CD14-positive monocyte (primary cell): Measurements from ENCODE around the gene DPP10. TPM values are rescaled to one million over a fixed set of nuclear protein-coding genes. Genes with fewer than 3 reads are reported as not detected.
"Not testable (repeated sequence)": the region's sequence is repeated elsewhere in the genome, so short reads cannot be mapped to it uniquely, and the experiment has no call there.

Experiments used
- DNase-seq, 3 donors: peaks; one replicate each; pipeline ENCODE4 v3.0.0-alpha.2; 2011 to 2022
- H2AFZ ChIP-seq: 2 replicates; pipeline ENCODE4 v1.6.0; 2012; ENCODE audit warnings: mild to moderate bottlenecking, low read depth, low read length, inconsistent platforms; ENCODE audit not compliant: insufficient read depth, poor library complexity, severe bottlenecking
- H3K27ac ChIP-seq, 2 donors: 1 replicate in 1 of 2; 2 replicates in 1 of 2; pipeline ENCODE4 v1.5.1; 2012 to 2013; ENCODE audit warnings: low read length in 2 of 2, control low read depth in 1 of 2, inconsistent platforms in 1 of 2, low read depth in 1 of 2, mild to moderate bottlenecking in 1 of 2
- H3K27me3 ChIP-seq, 2 donors: one replicate each; pipeline versions ENCODE4 v1.6.0 to v1.6.1; 2011 to 2013; ENCODE audit warnings: low read length in 2 of 2; ENCODE audit not compliant: control insufficient read depth in 2 of 2, insufficient read depth in 2 of 2
- H3K36me3 ChIP-seq, 2 donors: replicated peaks in 1 of 2; 1 replicate in 1 of 2; 2 replicates in 1 of 2; pipeline versions ENCODE4 v1.5.1 to v1.6.1; 2012 to 2013; ENCODE audit warnings: low read length in 2 of 2, control low read depth in 1 of 2, inconsistent platforms in 1 of 2, mild to moderate bottlenecking in 1 of 2; ENCODE audit not compliant: insufficient read depth in 2 of 2, control insufficient read depth in 1 of 2
- H3K4me1 ChIP-seq, 2 donors: 1 replicate in 1 of 2; 2 replicates in 1 of 2; pipeline versions ENCODE4 v1.5.1 to v1.6.1; 2012 to 2013; ENCODE audit warnings: low read length in 2 of 2, control low read depth in 1 of 2, inconsistent platforms in 1 of 2, mild to moderate bottlenecking in 1 of 2, moderate library complexity in 1 of 2; ENCODE audit not compliant: insufficient read depth in 2 of 2, control insufficient read depth in 1 of 2
- H3K4me2 ChIP-seq: replicated peaks from 2 replicates; pipeline ENCODE3; 2012; ENCODE audit warnings: low read length, moderate library complexity, mild to moderate bottlenecking; ENCODE audit not compliant: poor library complexity, severe bottlenecking; ENCODE audit errors: extremely low read depth
- H3K4me3 ChIP-seq, 3 experiments: fragments of 200-600 bp in 1 of 3; sonication (generic) in 1 of 3; replicated peaks in 1 of 3; 1 replicate in 2 of 3; 2 replicates in 1 of 3; pipeline ENCODE4 v1.5.1; 2011 to 2013; ENCODE audit warnings: low read length in 3 of 3, mild to moderate bottlenecking in 3 of 3, control low read depth in 2 of 3, low read depth in 2 of 3, inconsistent platforms in 1 of 3, moderate library complexity in 1 of 3
- H3K79me2 ChIP-seq: 2 replicates; pipeline ENCODE4 v1.6.0; 2012; ENCODE audit warnings: mild to moderate bottlenecking, control low read depth, inconsistent platforms, low read length, moderate library complexity; ENCODE audit not compliant: insufficient read depth
- H3K9ac ChIP-seq: 2 replicates; pipeline ENCODE4 v1.6.0; 2017; ENCODE audit warnings: low read length, mild to moderate bottlenecking; ENCODE audit not compliant: insufficient read depth, poor library complexity, severe bottlenecking
- H3K9me3 ChIP-seq, 2 donors: replicated peaks in 1 of 2; 1 replicate in 1 of 2; 2 replicates in 1 of 2; pipeline versions ENCODE4 v1.5.1 to v1.6.1; 2012 to 2013; ENCODE audit warnings: low read length in 2 of 2, control low read depth in 1 of 2; ENCODE audit not compliant: control insufficient read depth in 1 of 2, insufficient read depth in 1 of 2
- H4K20me1 ChIP-seq: 2 replicates; pipeline ENCODE4 v1.6.0; 2012; ENCODE audit warnings: mild to moderate bottlenecking, low read length, control low read depth, moderate library complexity; ENCODE audit not compliant: insufficient read depth
- H3K27ac Mint-ChIP-seq, 7 donors: one replicate each; pipeline ENCODE4 v1.8.0; 2020; ENCODE audit warnings: mild to moderate bottlenecking in 7 of 7, mixed read lengths in 7 of 7, moderate library complexity in 6 of 7, inconsistent platforms in 2 of 7
- H3K27me3 Mint-ChIP-seq, 3 donors: one replicate each; pipeline ENCODE4 v1.8.0; 2021 to 2022; ENCODE audit warnings: low read depth in 3 of 3, mild to moderate bottlenecking in 3 of 3, mixed read lengths in 3 of 3, moderate library complexity in 3 of 3, inconsistent platforms in 1 of 3
- H3K36me3 Mint-ChIP-seq, 2 donors: one replicate each; pipeline ENCODE4 v1.8.0; 2020; ENCODE audit warnings: mixed read lengths in 2 of 2, inconsistent platforms in 1 of 2, mild to moderate bottlenecking in 1 of 2
- H3K4me1 Mint-ChIP-seq: one replicate; pipeline ENCODE4 v1.8.0; 2020; ENCODE audit warnings: mild to moderate bottlenecking, mixed read lengths
- H3K4me3 Mint-ChIP-seq, 2 donors: one replicate each; pipeline ENCODE4 v1.8.0; 2020; ENCODE audit warnings: mild to moderate bottlenecking in 2 of 2, mixed read lengths in 2 of 2, moderate library complexity in 1 of 2
- H3K9me3 Mint-ChIP-seq, 7 donors: one replicate each; pipeline ENCODE4 v1.8.0; 2020 to 2022; ENCODE audit warnings: mixed read lengths in 7 of 7, mild to moderate bottlenecking in 6 of 7, moderate library complexity in 6 of 7, inconsistent platforms in 2 of 7
- CTCF ChIP-seq: fragments of 200-600 bp; IDR thresholded peaks from one replicate; pipeline ENCODE4 v1.8.0; 2022; ENCODE audit warnings: antibody characterized with exemption, mild to moderate bottlenecking
- WGBS: methylation state at CpG from one replicate; pipeline ENCODE4 v1.1.5; 2013; ENCODE audit warnings: missing lambda C conversion rate; ENCODE audit not compliant: insufficient coverage; 5-methylcytosine and 5-hydroxymethylcytosine counted together
- intact Hi-C, 2 donors: fragments of 100-400 bp; cut with micrococcal nuclease; formaldehyde crosslinking; loops; one replicate each; pipeline versions ENCODE4 v1.15.0 to v1.15.1; 2023
- polyA plus RNA-seq, 3 donors: library from polyadenylated mRNA; depleted of rRNA in 1 of 3; unstranded in 2 of 3; stranded (reverse) in 1 of 3; fragments of 300-500 nt in 2 of 3; fragments of >200 nt in 1 of 3; fragmentation: Illumina TruSeq in 2 of 3; gene quantifications; 1 replicate in 2 of 3; 2 replicates in 1 of 3; pipeline ENCODE4 v1.2.3, GENCODE V29; 2012 to 2021

Gene DPP10
- polyA plus RNA-seq, 3 donors: not detected

- Histone ChIP-seq H3K27me3 (no peaks in the 10 kb centered on the region), H3K4me3 (no peak overlapping the region), H3K4me1 (no peaks in the 10 kb centered on the region), H3K27ac (no peak overlapping the region), H3K79me2 (no peaks in the 10 kb centered on the region), H3K9me3 (peaks cover 22 to 23% of the 10 kb centered on the region in 2 donors), H3K36me3 (no peaks in the 10 kb centered on the region), H2AFZ (no peak overlapping the region), H4K20me1 (no peaks in the 10 kb centered on the region), H3K4me2 (no peak overlapping the region), H3K9ac (no peak overlapping the region)
- Mint-ChIP-seq H3K27ac (no peak overlapping the region), H3K4me3 (no peak overlapping the region), H3K4me1 (no peaks in the 10 kb centered on the region), H3K27me3 (no peaks in the 10 kb centered on the region), H3K36me3 (no peaks in the 10 kb centered on the region), H3K9me3 (peaks cover 0 to 13% (median 7%) of the 10 kb centered on the region in 7 donors)
- no peak for DNase-seq
- WGBS: 100% methylated on average over 1 of the region's 1 CpG
- no peak for TF ChIP-seq CTCF
- intact Hi-C loops: no loop called here
Observed at GRCh38 chr2:115427436-115427835, 985.0 kb downstream of the DPP10 start.

DNA sequence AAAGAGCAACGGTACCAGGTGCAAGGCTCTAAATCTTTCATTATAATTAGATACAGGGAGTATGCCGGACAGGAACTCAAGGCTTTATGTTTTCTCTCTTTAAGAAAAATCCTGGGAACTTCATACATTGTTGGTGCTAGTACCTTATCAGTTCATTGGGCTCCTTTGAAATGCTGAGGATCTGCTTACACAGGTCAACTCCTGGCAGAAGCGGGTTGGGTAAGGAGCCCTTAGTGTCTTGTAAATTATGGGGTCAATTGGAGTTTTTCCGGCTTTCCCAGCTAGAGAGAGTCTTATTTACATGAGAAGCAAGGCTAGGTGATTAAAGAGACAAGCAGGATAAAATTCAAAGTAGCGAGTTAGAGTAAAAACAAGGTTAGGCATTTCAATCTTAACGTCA, 998.3 kb downstream of the DPP10 start:
- intact Hi-C loops, H3K27ac Mint-ChIP-seq, H3K9ac ChIP-seq, DNase-seq, H3K4me3 Mint-ChIP-seq, H4K20me1 ChIP-seq, H3K9me3 Mint-ChIP-seq, H3K36me3 Mint-ChIP-seq, H3K27me3 ChIP-seq, H3K4me1 Mint-ChIP-seq, H3K27ac ChIP-seq, H3K4me1 ChIP-seq, H3K36me3 ChIP-seq, H3K4me2 ChIP-seq, H2AFZ ChIP-seq, H3K9me3 ChIP-seq, H3K4me3 ChIP-seq, H3K79me2 ChIP-seq, H3K27me3 Mint-ChIP-seq: not testable (repeated sequence)
- WGBS: 44% methylated on average over 1 of the region's 6 CpGs
